Panc1 (cell line): ENCODE results near the gene SCRN1.

ENCODE experiments used
- POLR2AphosphoS5 ChIP-seq: IDR thresholded peaks from 2 replicates; pipeline ENCODE4 v1.6.1; 2012; ENCODE audit warnings: mild to moderate bottlenecking, low read depth, low read length, moderate library complexity
- SIN3A ChIP-seq: IDR thresholded peaks from 2 replicates; pipeline ENCODE4 v1.6.1; 2012; ENCODE audit warnings: low read depth, mild to moderate bottlenecking, low read length, moderate library complexity, borderline replicate concordance; ENCODE audit not compliant: insufficient read depth
- TF ChIP-seq, protein P1 (sequence below): fragments of 450-650 bp; IDR thresholded peaks from 2 replicates; pipeline ENCODE4 v1.5.1; 2017; ENCODE audit warnings: mild to moderate bottlenecking
- TF ChIP-seq, protein P2 (sequence below), 2 experiments: IDR thresholded peaks; 2 replicates each; pipeline ENCODE4 v1.6.1; 2011 to 2012; ENCODE audit warnings: low read depth in 2 of 2, control low read depth in 1 of 2, low read length in 1 of 2, mild to moderate bottlenecking in 1 of 2, moderate library complexity in 1 of 2; ENCODE audit not compliant: insufficient read depth in 1 of 2

- TF ChIP-seq, protein P1, sequence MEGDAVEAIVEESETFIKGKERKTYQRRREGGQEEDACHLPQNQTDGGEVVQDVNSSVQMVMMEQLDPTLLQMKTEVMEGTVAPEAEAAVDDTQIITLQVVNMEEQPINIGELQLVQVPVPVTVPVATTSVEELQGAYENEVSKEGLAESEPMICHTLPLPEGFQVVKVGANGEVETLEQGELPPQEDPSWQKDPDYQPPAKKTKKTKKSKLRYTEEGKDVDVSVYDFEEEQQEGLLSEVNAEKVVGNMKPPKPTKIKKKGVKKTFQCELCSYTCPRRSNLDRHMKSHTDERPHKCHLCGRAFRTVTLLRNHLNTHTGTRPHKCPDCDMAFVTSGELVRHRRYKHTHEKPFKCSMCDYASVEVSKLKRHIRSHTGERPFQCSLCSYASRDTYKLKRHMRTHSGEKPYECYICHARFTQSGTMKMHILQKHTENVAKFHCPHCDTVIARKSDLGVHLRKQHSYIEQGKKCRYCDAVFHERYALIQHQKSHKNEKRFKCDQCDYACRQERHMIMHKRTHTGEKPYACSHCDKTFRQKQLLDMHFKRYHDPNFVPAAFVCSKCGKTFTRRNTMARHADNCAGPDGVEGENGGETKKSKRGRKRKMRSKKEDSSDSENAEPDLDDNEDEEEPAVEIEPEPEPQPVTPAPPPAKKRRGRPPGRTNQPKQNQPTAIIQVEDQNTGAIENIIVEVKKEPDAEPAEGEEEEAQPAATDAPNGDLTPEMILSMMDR, result no peak
- TF ChIP-seq, protein P2, sequence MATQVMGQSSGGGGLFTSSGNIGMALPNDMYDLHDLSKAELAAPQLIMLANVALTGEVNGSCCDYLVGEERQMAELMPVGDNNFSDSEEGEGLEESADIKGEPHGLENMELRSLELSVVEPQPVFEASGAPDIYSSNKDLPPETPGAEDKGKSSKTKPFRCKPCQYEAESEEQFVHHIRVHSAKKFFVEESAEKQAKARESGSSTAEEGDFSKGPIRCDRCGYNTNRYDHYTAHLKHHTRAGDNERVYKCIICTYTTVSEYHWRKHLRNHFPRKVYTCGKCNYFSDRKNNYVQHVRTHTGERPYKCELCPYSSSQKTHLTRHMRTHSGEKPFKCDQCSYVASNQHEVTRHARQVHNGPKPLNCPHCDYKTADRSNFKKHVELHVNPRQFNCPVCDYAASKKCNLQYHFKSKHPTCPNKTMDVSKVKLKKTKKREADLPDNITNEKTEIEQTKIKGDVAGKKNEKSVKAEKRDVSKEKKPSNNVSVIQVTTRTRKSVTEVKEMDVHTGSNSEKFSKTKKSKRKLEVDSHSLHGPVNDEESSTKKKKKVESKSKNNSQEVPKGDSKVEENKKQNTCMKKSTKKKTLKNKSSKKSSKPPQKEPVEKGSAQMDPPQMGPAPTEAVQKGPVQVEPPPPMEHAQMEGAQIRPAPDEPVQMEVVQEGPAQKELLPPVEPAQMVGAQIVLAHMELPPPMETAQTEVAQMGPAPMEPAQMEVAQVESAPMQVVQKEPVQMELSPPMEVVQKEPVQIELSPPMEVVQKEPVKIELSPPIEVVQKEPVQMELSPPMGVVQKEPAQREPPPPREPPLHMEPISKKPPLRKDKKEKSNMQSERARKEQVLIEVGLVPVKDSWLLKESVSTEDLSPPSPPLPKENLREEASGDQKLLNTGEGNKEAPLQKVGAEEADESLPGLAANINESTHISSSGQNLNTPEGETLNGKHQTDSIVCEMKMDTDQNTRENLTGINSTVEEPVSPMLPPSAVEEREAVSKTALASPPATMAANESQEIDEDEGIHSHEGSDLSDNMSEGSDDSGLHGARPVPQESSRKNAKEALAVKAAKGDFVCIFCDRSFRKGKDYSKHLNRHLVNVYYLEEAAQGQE (IDR thresholded peaks at IDR 0.05; ENCODE audit: insufficient read depth in 1 of 2, low read depth in 2 of 2, low read length in 1 of 2), result no peak
- TF ChIP-seq POLR2AphosphoS5 (no peak), SIN3A (no peak)
These were observed 2.5 kb downstream of the SCRN1 start for GRCh38 chr7:29987083-29987482.
